Renal pelvis (tissue), 4 donors: Measurements from ENCODE around the gene USP31. TPM values are rescaled to one million over a fixed set of nuclear protein-coding genes. Genes with fewer than 3 reads are reported as not detected.
"Not testable (repeated sequence)": the region's sequence is repeated elsewhere in the genome, so short reads cannot be mapped to it uniquely, and the experiment has no call there.

ENCODE experiments used
- DNase-seq: peaks from one replicate; pipeline ENCODE4 v3.0.0-alpha.2; 2013
- polyA plus RNA-seq, 3 donors: library from polyadenylated mRNA; unstranded; fragments of 120-200 nt; gene quantifications; one replicate each; pipeline ENCODE4 v1.2.1, GENCODE V29; 2013; ENCODE audit not compliant: insufficient read length in 3 of 3

The USP31 gene
- polyA plus RNA-seq, 3 donors: 6.0 to 8.3 (median 8.2) TPM

GRCh38 chr16:23096450-23096849 lies 52.8 kb downstream of the USP31 start:
- not testable (repeated sequence) for DNase-seq

GRCh38 chr16:23094136-23094535 lies 55.1 kb downstream of the USP31 start:
- DNase-seq: not testable (repeated sequence)

- DNase-seq: no peak
Observed at GRCh38 chr16:23092801-23093117, 56.5 kb downstream of the USP31 start.

GRCh38 chr16:23092072-23092800 lies 57.0 kb downstream of the USP31 start:
- DNase-seq: no peak

- DNase-seq: no peak
Observed at GRCh38 chr16:23089111-23089510, 60.1 kb downstream of the USP31 start.

GRCh38 chr16:23088018-23088417 lies 61.2 kb downstream of the USP31 start:
- DNase-seq: no peak

GRCh38 chr16:23085949-23086348 lies 63.3 kb downstream of the USP31 start:
- no peak for DNase-seq

GRCh38 chr16:23082161-23082788 lies 67.0 kb downstream of the USP31 start:
- DNase-seq: no peak

- DNase-seq: no peak
Observed at GRCh38 chr16:23081675-23082119, 67.6 kb downstream of the USP31 start.

GRCh38 chr16:23080747-23081146 lies 68.5 kb downstream of the USP31 start:
- DNase-seq: no peak

- DNase-seq: no peak
Observed at GRCh38 chr16:23080329-23080728, 68.9 kb downstream of the USP31 start.

GRCh38 chr16:23079675-23080301 lies 69.5 kb downstream of the USP31 start:
- DNase-seq: peak; percentile 10

- DNase-seq: no peak
Observed at GRCh38 chr16:23074423-23074822, 74.8 kb downstream of the USP31 start.

- DNase-seq: no peak
Observed at GRCh38 chr16:23072769-23073549, 76.3 kb downstream of the USP31 start.

GRCh38 chr16:23072084-23072599 lies 77.1 kb downstream of the USP31 start:
- DNase-seq: no peak

- no peak for DNase-seq
Observed at GRCh38 chr16:23071196-23072083, 77.8 kb downstream of the USP31 start.

- no peak for DNase-seq
Observed at GRCh38 chr16:23069844-23070243, 79.4 kb downstream of the USP31 start.

GRCh38 chr16:23068079-23068736 lies 81.0 kb downstream of the USP31 start:
- DNase-seq: no peak

- no peak for DNase-seq
Observed at GRCh38 chr16:23066676-23067075, 82.6 kb downstream of the USP31 start.

GRCh38 chr16:23064639-23065038 lies 84.6 kb downstream of the USP31 start:
- no peak for DNase-seq

- DNase-seq: no peak
Observed at GRCh38 chr16:23062524-23062923, 86.7 kb downstream of the USP31 start.
